GM21737 (cell line): ENCODE data around the gene OVCH2.
A peak's percentile ranks its signal among the peaks of the same experiment; 100 is the strongest.
"Not testable (repeated sequence)": the region's sequence is repeated elsewhere in the genome, so short reads cannot be mapped to it uniquely, and the experiment has no call there.

Experiments used
- ATAC-seq: cut with Tn5 transposase; IDR thresholded peaks from one replicate; pipeline ENCODE4 v1.9.1; 2021; ENCODE audit warnings: mild to moderate bottlenecking, moderate library complexity; ENCODE audit not compliant: unreplicated experiment

OVCH2 gene, protein sequence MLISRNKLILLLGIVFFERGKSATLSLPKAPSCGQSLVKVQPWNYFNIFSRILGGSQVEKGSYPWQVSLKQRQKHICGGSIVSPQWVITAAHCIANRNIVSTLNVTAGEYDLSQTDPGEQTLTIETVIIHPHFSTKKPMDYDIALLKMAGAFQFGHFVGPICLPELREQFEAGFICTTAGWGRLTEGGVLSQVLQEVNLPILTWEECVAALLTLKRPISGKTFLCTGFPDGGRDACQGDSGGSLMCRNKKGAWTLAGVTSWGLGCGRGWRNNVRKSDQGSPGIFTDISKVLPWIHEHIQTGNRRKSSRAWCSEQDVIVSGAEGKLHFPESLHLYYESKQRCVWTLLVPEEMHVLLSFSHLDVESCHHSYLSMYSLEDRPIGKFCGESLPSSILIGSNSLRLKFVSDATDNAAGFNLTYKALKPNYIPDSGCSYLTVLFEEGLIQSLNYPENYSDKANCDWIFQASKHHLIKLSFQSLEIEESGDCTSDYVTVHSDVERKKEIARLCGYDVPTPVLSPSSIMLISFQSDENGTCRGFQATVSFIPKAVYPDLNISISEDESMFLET

GRCh38 chr11:7706377-7706776, at the start of gene OVCH2:
OVCH2 (minus strand) TSS chr11:7706477; CDS start chr11:7706394, 83 bp downstream.
- no peak for ATAC-seq

DNA sequence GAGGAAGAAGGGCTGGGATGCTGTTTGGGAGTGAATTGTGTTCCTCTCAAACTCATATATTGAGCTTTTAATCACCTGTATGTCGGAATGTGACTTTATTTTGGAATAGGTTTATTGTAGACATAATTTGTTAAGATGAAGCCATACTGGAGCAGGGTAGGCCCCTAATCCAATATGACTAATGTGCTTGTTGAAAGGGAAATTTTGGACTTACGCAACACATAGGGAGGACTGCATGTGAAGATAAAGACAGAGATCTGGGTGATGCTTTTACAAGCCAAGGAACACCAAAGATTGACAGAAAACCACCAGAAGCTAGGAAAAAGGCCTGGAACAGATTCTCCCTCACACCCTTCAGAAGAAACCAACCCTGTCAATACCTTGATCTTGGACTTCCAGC, 43.2 kb upstream of the OVCH2 start:
- no peak for ATAC-seq

GRCh38 chr11:7734767-7735166, 28.5 kb upstream of the OVCH2 start:
- not testable (repeated sequence) for ATAC-seq

DNA sequence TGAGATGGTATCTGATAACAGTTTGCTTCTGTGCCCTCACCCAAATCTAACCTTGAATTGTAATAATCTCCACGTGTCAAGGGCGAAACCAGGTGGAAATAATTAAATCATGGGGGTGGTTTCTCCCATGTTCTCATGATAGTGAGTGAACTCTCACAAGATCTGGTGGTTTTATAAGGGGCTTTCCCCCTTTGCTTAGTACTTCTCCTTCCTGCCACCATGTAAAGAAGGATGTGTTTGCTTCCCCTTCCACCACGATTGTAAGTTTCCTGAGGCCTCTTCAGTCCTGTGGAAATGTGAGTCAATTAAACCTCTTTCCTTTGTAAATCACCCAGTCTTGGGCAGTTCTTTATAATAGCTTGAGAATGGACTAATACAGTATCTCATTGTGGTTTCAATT, 8.5 kb upstream of the OVCH2 start:
- ATAC-seq: no peak

DNA sequence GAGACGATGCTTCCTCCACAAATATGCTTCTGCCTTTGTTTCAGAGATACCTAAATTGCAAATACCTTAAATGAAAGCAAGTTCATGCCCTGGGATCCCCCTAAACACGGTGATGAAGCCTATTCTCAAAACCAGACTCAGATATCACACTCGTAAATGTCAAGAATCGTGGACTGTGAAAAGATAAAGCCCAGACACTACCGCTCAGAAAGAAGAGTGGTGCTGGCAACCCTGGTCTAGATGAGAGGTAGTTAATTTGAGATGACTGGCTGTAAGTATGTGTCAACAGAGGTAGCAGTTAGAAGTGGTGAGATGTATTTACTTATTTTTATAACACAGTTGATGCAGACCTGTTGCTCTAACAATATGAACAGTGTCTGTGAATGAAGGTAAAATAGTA, 2.5 kb downstream of the OVCH2 start:
- no peak for ATAC-seq

DNA sequence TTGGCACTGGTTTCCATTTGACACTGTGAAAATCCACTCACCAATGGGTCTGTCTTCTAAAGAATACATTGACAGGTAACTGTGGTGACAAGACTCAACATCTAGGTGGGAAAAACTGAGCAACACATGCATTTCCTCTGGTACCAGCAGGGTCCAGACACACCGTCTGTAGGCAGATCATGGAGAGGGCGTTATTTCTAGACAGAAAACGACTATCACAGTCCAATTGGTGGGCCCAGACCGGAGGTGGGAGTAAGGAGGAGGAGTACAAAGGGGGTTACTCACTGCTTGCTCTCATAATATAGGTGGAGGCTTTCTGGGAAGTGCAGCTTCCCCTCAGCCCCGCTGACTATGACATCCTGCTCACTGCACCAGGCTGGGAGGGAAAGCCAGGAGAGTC, 9.9 kb downstream of the OVCH2 start:
- ATAC-seq: no peak

DNA sequence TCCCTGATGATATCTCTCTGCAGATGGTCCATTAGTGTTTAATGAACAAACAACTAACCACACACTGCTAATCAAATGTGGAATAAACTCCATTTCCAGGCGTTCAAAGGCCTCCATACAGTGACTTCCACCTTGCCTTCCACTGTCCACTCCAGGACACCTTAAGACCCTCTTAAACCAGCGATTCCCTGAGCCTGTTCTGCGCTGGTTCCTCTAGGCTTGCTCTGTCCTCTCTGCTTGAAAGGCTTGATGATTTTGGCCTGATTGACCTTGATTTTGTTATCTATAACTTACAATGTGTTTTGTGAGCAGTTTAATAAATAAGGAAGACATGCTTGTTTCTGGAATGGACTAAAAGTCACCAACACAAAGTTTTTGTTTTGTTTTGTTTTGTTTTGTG, 12.0 kb downstream of the OVCH2 start:
- ATAC-seq: no peak

DNA sequence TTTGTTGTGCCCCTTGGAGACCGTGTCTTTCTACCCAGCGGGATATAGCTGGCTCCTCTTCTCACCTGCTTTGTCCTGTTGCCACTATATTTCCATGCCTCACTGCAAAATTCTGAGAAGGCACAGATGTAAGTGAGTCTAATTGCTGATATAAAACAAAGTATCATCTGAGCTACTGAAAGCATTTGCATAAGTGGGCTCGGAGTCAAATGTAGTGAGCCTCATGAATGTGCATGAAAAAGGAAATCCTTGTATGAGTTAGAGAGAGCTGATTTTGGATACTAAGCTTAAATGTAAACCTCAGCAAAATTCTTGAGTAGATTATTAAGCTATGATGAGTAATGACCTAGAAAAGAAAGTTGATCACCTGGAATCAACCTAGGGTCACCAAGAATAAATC, 13.9 kb downstream of the OVCH2 start:
- no peak for ATAC-seq

DNA sequence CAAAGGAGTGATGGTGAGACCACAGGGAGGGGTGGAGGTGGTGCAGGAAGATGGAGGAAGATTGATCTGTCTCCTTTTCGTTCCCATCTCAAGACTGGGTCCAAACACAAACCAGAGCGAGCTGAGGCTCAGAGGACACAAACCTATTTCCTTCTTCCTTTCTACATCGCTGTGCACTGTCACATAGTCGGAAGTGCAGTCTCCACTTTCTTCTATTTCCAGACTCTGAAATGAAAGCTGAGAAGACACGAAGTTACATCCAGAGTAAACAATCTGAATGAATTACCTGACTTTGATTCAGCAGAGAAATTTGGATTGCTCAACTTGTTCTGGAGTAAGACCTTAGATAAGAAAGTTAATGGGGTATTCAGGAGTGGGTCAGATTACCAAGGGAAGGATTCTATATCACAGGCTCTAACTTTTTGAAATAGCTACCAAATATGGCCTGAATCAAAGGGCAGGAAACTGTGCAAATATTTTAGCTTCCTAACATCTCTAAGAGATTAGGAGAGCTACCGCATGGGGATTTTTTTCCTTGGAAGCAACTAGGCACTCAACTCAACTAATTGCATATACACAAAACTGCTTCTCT, 14.4 kb downstream of the OVCH2 start:
- no peak for ATAC-seq

GRCh38 chr11:7690648-7691047, 15.6 kb downstream of the OVCH2 start:
- no peak for ATAC-seq

- no peak for ATAC-seq
Measured at GRCh38 chr11:7689239-7689638, 17.0 kb downstream of the OVCH2 start.

- ATAC-seq: no peak
Measured at GRCh38 chr11:7688238-7688826, 17.9 kb downstream of the OVCH2 start.

- no peak for ATAC-seq
Measured at GRCh38 chr11:7687386-7687785, 18.9 kb downstream of the OVCH2 start.

GRCh38 chr11:7686761-7687160, 19.5 kb downstream of the OVCH2 start:
- ATAC-seq: no peak

DNA sequence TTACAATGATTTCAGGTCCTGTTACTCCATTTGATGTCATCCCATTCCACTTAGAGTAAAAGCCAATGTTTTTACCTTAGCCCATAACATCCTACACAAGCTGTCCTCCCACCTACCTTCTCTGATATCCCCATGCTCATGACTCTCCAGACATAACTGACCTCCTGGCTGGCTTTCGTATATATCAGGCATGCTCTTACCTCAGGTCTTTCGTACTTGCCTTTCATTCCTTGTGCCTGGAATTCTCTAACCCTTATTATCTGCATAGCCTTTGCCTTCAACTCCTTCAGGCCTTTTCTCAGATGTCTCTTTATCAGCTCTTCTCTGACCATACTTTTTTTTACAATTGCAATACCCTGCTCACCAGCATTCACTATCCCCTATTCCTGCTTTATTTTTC, 22.7 kb downstream of the OVCH2 start:
- ATAC-seq: no peak

GRCh38 chr11:7677796-7678201, 28.5 kb downstream of the OVCH2 start:
- no peak for ATAC-seq

- ATAC-seq: no peak
Measured at GRCh38 chr11:7677071-7677470, 29.2 kb downstream of the OVCH2 start.

GRCh38 chr11:7675631-7676030, 30.6 kb downstream of the OVCH2 start:
- ATAC-seq: no peak

- ATAC-seq: no peak
Measured at GRCh38 chr11:7673724-7674434, 32.4 kb downstream of the OVCH2 start.

DNA sequence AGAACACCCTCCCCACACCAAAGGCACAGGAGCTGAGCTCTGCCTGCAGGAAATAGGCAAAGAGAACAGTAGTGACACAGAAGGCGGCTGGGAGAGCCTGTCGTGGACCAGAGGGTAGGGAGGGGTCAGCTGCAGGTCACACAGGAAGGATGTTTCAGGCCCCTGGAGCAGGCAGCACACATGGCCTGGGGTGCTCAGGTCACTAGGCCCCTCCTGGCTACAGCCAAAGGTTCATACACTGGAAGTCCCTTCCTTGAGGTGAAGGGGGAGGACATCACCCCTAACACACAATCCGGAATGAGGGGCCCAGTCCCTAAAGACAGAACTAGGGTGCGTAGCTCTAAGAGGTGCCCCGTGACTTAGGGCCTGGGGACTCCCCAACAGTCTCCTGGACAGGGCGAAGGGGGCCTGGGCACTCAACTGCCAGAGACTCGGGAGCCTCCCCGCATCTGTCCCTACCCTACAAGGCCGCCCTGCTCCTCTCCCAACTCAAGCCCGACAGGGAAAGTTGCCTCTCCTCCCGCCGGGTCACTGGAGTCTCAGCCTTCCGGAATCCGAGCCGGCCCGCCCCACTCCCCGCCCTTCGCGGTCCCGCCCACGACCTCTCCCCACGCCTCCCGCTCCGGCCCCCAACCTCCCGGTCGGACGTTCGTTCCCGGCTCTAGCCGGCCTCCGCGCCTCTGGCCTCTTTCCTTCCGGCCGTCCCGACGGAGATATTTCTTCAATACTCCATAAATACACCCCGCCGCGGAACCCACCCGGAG, 33.1 kb downstream of the OVCH2 start, which contains the start of gene CYB5R2:
Gene CYB5R2 (minus strand): TSS at position 541 of the 764 bp plus-strand sequence. CDS start 675 bp downstream, outside the sequence.
- peak; percentile 51 for ATAC-seq
